Measurements from ENCODE around the gene PDE11A. TPM values are rescaled to one million over a fixed set of nuclear protein-coding genes. Genes with fewer than 3 reads are reported as not detected.

Gene PDE11A
- total RNA-seq, 1 experiment from 2014 or later, result 0.13 TPM

- H3K27ac ChIP-seq (ENCODE audit: insufficient read length, low read depth, low read length), result no peak overlapping the region
- WGBS (ENCODE audit: extremely low coverage, insufficient read length, low lambda C conversion rate), result no CpG with 5 or more reads among the region's 1 CpG
- H3K23me2 ChIP-seq (ENCODE audit: insufficient read length, low read depth, low read length, poor library complexity, severe bottlenecking), result no peaks in the 10 kb centered on the region
- H3K79me1 ChIP-seq (ENCODE audit: insufficient read depth, low read depth, low read length, poor library complexity, severe bottlenecking), result no peaks in the 10 kb centered on the region
- no peaks in the 10 kb centered on the region for H4K20me1 ChIP-seq (ENCODE audit: control insufficient read depth, insufficient read depth, insufficient read length)
- TF ChIP-seq, protein P1, sequence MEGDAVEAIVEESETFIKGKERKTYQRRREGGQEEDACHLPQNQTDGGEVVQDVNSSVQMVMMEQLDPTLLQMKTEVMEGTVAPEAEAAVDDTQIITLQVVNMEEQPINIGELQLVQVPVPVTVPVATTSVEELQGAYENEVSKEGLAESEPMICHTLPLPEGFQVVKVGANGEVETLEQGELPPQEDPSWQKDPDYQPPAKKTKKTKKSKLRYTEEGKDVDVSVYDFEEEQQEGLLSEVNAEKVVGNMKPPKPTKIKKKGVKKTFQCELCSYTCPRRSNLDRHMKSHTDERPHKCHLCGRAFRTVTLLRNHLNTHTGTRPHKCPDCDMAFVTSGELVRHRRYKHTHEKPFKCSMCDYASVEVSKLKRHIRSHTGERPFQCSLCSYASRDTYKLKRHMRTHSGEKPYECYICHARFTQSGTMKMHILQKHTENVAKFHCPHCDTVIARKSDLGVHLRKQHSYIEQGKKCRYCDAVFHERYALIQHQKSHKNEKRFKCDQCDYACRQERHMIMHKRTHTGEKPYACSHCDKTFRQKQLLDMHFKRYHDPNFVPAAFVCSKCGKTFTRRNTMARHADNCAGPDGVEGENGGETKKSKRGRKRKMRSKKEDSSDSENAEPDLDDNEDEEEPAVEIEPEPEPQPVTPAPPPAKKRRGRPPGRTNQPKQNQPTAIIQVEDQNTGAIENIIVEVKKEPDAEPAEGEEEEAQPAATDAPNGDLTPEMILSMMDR (conservative IDR thresholded peaks at IDR 0.05), result no peak
- no peaks in the 10 kb centered on the region for H3K9me3 ChIP-seq (ENCODE audit: control insufficient read depth, low read depth, low read length)
- no peak overlapping the region for H2BK12ac ChIP-seq (ENCODE audit: insufficient read length, low read depth, low read length)
- no peak overlapping the region for H3K56ac ChIP-seq (ENCODE audit: insufficient read length, low read depth, low read length)
- Mint-ChIP-seq H3K4me1 (peaks cover 0 to 3% of the 10 kb centered on the region in 2 experiments; a peak in 1 of 4 replicates), H3K4me3 (no peak overlapping the region), H3K36me3 (ENCODE audit: insufficient read depth in 1 of 3, low read depth in 3 of 3) (no peaks in the 10 kb centered on the region), H3K27ac (no peak overlapping the region), H3K9me3 (no peaks in the 10 kb centered on the region), H3K27me3 (ENCODE audit: low read depth) (no peaks in the 10 kb centered on the region; the same call in 1 of the 2 replicates)
- H3K4me1 ChIP-seq (ENCODE audit: insufficient read depth, low read length), result no peaks in the 10 kb centered on the region
- no peak for DNase-seq
- H3K18ac ChIP-seq (ENCODE audit: insufficient read length, low read depth, low read length), result no peak overlapping the region
- H4K5ac ChIP-seq (ENCODE audit: insufficient read length, low read depth, low read length), result no peak overlapping the region
- no peak overlapping the region for H2BK20ac ChIP-seq (ENCODE audit: low read depth, low read length, poor library complexity, severe bottlenecking)
- H4K8ac ChIP-seq (replicated peaks; ENCODE audit: insufficient read length, low read depth, low read length), result no peak overlapping the region
- H4K91ac ChIP-seq (ENCODE audit: insufficient read length, low read depth, low read length), result no peak overlapping the region
- H3K79me2 ChIP-seq (ENCODE audit: insufficient read depth, low read length), result no peaks in the 10 kb centered on the region
- no peak overlapping the region for H3K4ac ChIP-seq (ENCODE audit: low read depth, low read length)
- H3T11ph ChIP-seq (ENCODE audit: low read length), result no peak overlapping the region
- no peak overlapping the region for H2BK5ac ChIP-seq (ENCODE audit: insufficient read length, low read length)
- no peak overlapping the region for H3K14ac ChIP-seq (ENCODE audit: insufficient read depth, low read length)
- H3K9ac ChIP-seq (ENCODE audit: extremely low read depth, insufficient read length, low read length), result no peak overlapping the region
- H2BK15ac ChIP-seq (ENCODE audit: low read depth, low read length), result no peak overlapping the region
- H3K4me2 ChIP-seq (ENCODE audit: insufficient read depth, insufficient read length, low read length), result no peak overlapping the region
- no peak overlapping the region for H2BK120ac ChIP-seq (ENCODE audit: low read depth, low read length, poor library complexity, severe bottlenecking)
- H2AK5ac ChIP-seq (ENCODE audit: insufficient read length, low read length), result no peak overlapping the region
- no peak overlapping the region for H3K23ac ChIP-seq (ENCODE audit: insufficient read length, low read depth, low read length)
- no peak overlapping the region for H2AFZ ChIP-seq (ENCODE audit: low read length)
- no peaks in the 10 kb centered on the region for H3K27me3 ChIP-seq (ENCODE audit: insufficient read depth, low read length)
Observed at GRCh38 chr2:177984749-177985148, 87.8 kb downstream of the PDE11A start.
